Measurements from ENCODE around the gene CEACAM6.

- TF ChIP-seq CTCF (IDR thresholded peaks at IDR 0.05) (no peak), POLR2A (IDR thresholded peaks at IDR 0.05) (no peak)
Observed at GRCh38 chr19:41709951-41710645, 45.2 kb upstream of the CEACAM6 start.
